Upper lobe of left lung (tissue), 6 donors: ENCODE measurements around the gene APLNR. TPM values are rescaled to one million over a fixed set of nuclear protein-coding genes. Genes with fewer than 3 reads are reported as not detected.

Experiments used
- ATAC-seq, 2 donors: fragments of 200-7000 bp; cut with Tn5 transposase; one replicate each; pipeline ENCODE4 v1.9.1; 2022; ENCODE audit warnings: mild to moderate bottlenecking in 2 of 2, moderate library complexity in 2 of 2; ENCODE audit not compliant: low FRiP score in 2 of 2
- DNase-seq, 2 donors: peaks; one replicate each; pipeline ENCODE4 v3.0.0-alpha.2; 2019 to 2020
- H3K27ac ChIP-seq, 4 donors: fragments of 200-600 bp; sonication (generic); one replicate each; pipeline ENCODE4 v1.5.1; 2016 to 2019
- H3K27me3 ChIP-seq, 4 donors: fragments of 200-600 bp; sonication (generic); one replicate each; pipeline ENCODE4 v1.5.1; 2017 to 2019
- H3K36me3 ChIP-seq, 4 donors: fragments of 200-600 bp; sonication (generic); one replicate each; pipeline ENCODE4 v1.5.1; 2016 to 2019
- H3K4me1 ChIP-seq, 4 donors: fragments of 200-600 bp; sonication (generic); one replicate each; pipeline ENCODE4 v1.5.1; 2018 to 2019
- H3K4me3 ChIP-seq, 4 donors: fragments of 200-600 bp; sonication (generic); one replicate each; pipeline ENCODE4 v1.5.1; 2017 to 2019; ENCODE audit warnings: mild to moderate bottlenecking in 2 of 4, moderate library complexity in 1 of 4
- H3K9me3 ChIP-seq, 4 donors: fragments of 200-600 bp; sonication (generic); one replicate each; pipeline ENCODE4 v1.5.1; 2018 to 2019
- EP300 ChIP-seq, 4 donors: sonication (generic); formaldehyde crosslinking; IDR thresholded peaks; one replicate each; pipeline ENCODE4 v1.5.1; 2017; ENCODE audit warnings: antibody characterized with exemption in 4 of 4, control low read depth in 2 of 4
- POLR2A ChIP-seq, 4 donors: fragments of 450-650 bp; IDR thresholded peaks; one replicate each; pipeline ENCODE4 v1.5.1; 2016 to 2017; ENCODE audit warnings: antibody characterized with exemption in 4 of 4, mild to moderate bottlenecking in 2 of 4
- POLR2AphosphoS5 ChIP-seq, 2 donors: sonication (generic); formaldehyde crosslinking; IDR thresholded peaks; one replicate each; pipeline ENCODE4 v1.5.1; 2017; ENCODE audit warnings: antibody characterized with exemption in 2 of 2
- WGBS, 2 donors: methylation state at CpG; one replicate each; pipeline ENCODE4 v1.1.5; 2017 to 2018; 5-methylcytosine and 5-hydroxymethylcytosine counted together
- total RNA-seq, 6 donors: library from RNA; depleted of rRNA in 4 of 6; stranded (reverse); fragments of >200 nt in 4 of 6; gene quantifications; one replicate each; pipeline versions ENCODE4 v1.1.0 to v1.2.1, GENCODE V29; 2016 to 2021
- TF ChIP-seq, protein P1 (sequence below), 6 experiments: fragments of 450-650 bp in 4 of 6; fragments of 200-600 bp in 2 of 6; sonication (generic) in 2 of 6; IDR thresholded peaks; one replicate each; pipeline ENCODE4 v1.5.1; 2016 to 2019; ENCODE audit warnings: antibody characterized with exemption in 6 of 6
- donor health status: DM: no; HTN: no; CAD: no; lungs with moderate emphysema.
- donor health status: DM: no; HTN: yes; CAD: no; lungs with severe emphysema.

The APLNR gene
- total RNA-seq, 6 donors from 2014 or later: 1.1 to 5.7 (median 1.9) TPM; not detected in 1

DNA sequence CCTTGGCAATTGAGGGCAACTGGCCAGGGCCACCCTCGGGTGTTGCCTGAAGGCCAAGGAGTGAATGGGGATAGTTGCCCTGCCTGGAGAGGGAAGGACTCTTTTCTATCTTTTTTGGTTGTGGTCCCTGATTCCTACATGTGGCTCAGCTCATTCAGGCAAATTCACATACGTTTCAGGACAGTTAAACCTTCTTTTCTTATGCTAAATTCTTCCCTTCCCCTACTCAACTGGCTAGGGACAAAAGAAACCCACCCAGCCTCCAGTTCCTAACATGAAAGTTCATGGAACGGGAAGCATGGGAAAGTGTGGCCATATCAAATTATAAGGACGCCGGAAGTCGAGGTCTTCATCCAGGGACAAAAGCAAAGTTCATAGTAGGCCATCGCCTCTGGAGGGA is 26.3 kb upstream of the APLNR start:
- no peak for DNase-seq
- Histone ChIP-seq H3K36me3 (no peaks in the 10 kb centered on the region), H3K4me1 (no peaks in the 10 kb centered on the region), H3K9me3 (peaks cover 0 to 8% (median 7%) of the 10 kb centered on the region in 4 donors), H3K27ac (no peak overlapping the region), H3K27me3 (no peaks in the 10 kb centered on the region), H3K4me3 (no peak overlapping the region)
- 92% methylated on average over 7 of the region's 7 CpGs for WGBS, 2 donors
- no peak for ATAC-seq
- TF ChIP-seq EP300 (IDR thresholded peaks at IDR 0.05) (no peak), POLR2AphosphoS5 (IDR thresholded peaks at IDR 0.05) (no peak), POLR2A (IDR thresholded peaks at IDR 0.05) (no peak)
- TF ChIP-seq, protein P1, sequence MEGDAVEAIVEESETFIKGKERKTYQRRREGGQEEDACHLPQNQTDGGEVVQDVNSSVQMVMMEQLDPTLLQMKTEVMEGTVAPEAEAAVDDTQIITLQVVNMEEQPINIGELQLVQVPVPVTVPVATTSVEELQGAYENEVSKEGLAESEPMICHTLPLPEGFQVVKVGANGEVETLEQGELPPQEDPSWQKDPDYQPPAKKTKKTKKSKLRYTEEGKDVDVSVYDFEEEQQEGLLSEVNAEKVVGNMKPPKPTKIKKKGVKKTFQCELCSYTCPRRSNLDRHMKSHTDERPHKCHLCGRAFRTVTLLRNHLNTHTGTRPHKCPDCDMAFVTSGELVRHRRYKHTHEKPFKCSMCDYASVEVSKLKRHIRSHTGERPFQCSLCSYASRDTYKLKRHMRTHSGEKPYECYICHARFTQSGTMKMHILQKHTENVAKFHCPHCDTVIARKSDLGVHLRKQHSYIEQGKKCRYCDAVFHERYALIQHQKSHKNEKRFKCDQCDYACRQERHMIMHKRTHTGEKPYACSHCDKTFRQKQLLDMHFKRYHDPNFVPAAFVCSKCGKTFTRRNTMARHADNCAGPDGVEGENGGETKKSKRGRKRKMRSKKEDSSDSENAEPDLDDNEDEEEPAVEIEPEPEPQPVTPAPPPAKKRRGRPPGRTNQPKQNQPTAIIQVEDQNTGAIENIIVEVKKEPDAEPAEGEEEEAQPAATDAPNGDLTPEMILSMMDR (IDR thresholded peaks at IDR 0.05): no peak

GRCh38 chr11:57262157-57262556 is 25.1 kb upstream of the APLNR start:
- Histone ChIP-seq H3K4me3 (no peak overlapping the region), H3K9me3 (peaks cover 0 to 8% (median 7%) of the 10 kb centered on the region in 4 donors), H3K4me1 (no peaks in the 10 kb centered on the region), H3K36me3 (no peaks in the 10 kb centered on the region), H3K27me3 (no peaks in the 10 kb centered on the region), H3K27ac (no peak overlapping the region)
- WGBS, 2 donors: 63 to 67% methylated on average over 4 of the region's 4 CpGs
- TF ChIP-seq POLR2A (IDR thresholded peaks at IDR 0.05) (no peak), POLR2AphosphoS5 (IDR thresholded peaks at IDR 0.05) (no peak), EP300 (IDR thresholded peaks at IDR 0.05) (no peak)
- TF ChIP-seq, protein P1 (IDR thresholded peaks at IDR 0.05): no peak
- no peak for ATAC-seq
- no peak for DNase-seq

- 46 to 49% methylated on average over 5 of the region's 5 CpGs for WGBS, 2 donors
- H3K4me3 ChIP-seq: no peak overlapping the region
- no peaks in the 10 kb centered on the region for H3K27me3 ChIP-seq
- no peak for TF ChIP-seq POLR2A (IDR thresholded peaks at IDR 0.05)
- TF ChIP-seq, protein P1 (IDR thresholded peaks at IDR 0.05): no peak
- no peak for TF ChIP-seq POLR2AphosphoS5 (IDR thresholded peaks at IDR 0.05)
- no peaks in the 10 kb centered on the region for H3K4me1 ChIP-seq
- no peak overlapping the region for H3K27ac ChIP-seq
- DNase-seq: no peak
- peaks cover 0 to 6% (median 5%) of the 10 kb centered on the region in 4 donors for H3K9me3 ChIP-seq
- no peaks in the 10 kb centered on the region for H3K36me3 ChIP-seq
- ATAC-seq: no peak
Observed at GRCh38 chr11:57260937-57261783, 24.1 kb upstream of the APLNR start.

DNA sequence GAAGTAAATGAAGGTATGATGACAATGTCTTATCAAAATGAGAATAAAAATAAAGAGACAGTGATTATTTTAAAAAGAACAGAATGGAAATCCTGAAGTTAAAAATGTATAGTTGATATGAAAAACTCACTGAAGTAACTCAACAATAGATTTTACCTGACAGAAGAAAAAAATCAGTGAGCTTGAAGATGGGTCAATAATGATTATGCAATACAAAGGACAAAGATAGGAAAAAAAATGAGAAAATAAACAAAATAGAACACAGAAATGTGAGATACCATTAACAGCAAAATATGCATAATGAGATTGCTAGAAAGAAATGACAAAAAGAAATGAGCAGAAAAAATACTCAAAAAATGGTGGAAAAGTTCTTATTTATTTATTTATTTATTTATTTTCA is 19.1 kb upstream of the APLNR start:
- Histone ChIP-seq H3K36me3 (no peaks in the 10 kb centered on the region), H3K9me3 (no peaks in the 10 kb centered on the region), H3K4me1 (peaks cover 0 to 6% (median 2%) of the 10 kb centered on the region in 4 donors), H3K4me3 (no peak overlapping the region), H3K27ac (no peak overlapping the region), H3K27me3 (no peaks in the 10 kb centered on the region)
- ATAC-seq (no peak), DNase-seq (no peak)
- TF ChIP-seq EP300 (IDR thresholded peaks at IDR 0.05): no peak
- no peak for TF ChIP-seq POLR2AphosphoS5 (IDR thresholded peaks at IDR 0.05)
- TF ChIP-seq POLR2A (IDR thresholded peaks at IDR 0.05): no peak
- TF ChIP-seq, protein P1 (IDR thresholded peaks at IDR 0.05): no peak

DNA sequence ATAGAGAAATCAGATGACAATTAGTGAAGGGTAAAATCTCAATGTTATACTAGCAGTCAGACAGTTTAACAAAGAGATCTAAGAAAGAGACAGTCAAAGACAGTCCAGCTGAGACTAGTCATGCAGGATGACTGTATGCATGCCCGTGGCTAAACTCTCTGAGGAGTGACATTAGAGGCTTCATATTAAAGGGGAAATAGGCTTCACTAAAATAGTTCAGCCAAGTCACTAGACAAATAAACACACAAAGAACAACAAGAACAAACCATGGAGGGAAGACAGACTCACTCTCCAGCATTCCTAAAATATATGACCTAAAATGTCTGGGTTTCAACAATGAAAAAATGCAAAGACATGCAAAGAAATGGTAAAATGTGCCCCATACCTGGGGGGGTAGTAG is 18.6 kb upstream of the APLNR start:
- 39 to 44% methylated on average over 1 of the region's 1 CpG for WGBS, 2 donors

More for the DNA sequence above, 18.6 kb upstream of the APLNR start:
- Histone ChIP-seq H3K9me3 (no peaks in the 10 kb centered on the region), H3K27ac (no peak overlapping the region), H3K36me3 (no peaks in the 10 kb centered on the region), H3K4me1 (peaks cover 0 to 6% (median 2%) of the 10 kb centered on the region in 4 donors), H3K27me3 (no peaks in the 10 kb centered on the region), H3K4me3 (no peak overlapping the region)
- DNase-seq (no peak), ATAC-seq (no peak)
- TF ChIP-seq EP300 (IDR thresholded peaks at IDR 0.05) (no peak), POLR2AphosphoS5 (IDR thresholded peaks at IDR 0.05) (no peak), POLR2A (IDR thresholded peaks at IDR 0.05) (no peak)
- TF ChIP-seq, protein P1 (IDR thresholded peaks at IDR 0.05): no peak
